Measurements from ENCODE around the gene TNFAIP2.
"Not testable (repeated sequence)": the region's sequence is repeated elsewhere in the genome, so short reads cannot be mapped to it uniquely, and the experiment has no call there.

TNFAIP2 gene

DNA sequence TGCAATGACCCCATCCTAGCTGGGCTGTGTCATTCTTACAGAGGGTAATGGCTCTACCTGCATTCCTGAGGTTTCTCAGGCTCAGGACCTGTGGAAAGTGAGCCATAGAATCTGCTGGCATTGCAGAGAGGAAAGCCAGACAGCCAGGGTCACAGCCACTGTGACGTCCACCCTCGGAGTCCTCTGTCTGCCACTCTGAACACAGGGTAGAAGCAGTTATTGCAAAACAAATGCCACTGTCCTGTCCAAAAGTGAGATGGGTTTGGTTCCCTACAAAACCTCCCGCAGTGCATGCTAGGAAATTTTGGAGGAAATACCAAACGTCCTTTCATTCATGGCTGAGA is 37.8 kb downstream of the TNFAIP2 start:
- Mint-ChIP-seq H3K9me3 (peaks cover 15% of the 10 kb centered on the region), H3K4me3 (no peak overlapping the region), H3K27me3 (ENCODE audit: low read depth, poor library complexity) (peaks cover 34% of the 10 kb centered on the region), H3K36me3 (ENCODE audit: low read depth) (no peaks in the 10 kb centered on the region), H3K4me1 (peaks cover 30% of the 10 kb centered on the region), H3K27ac (no peak overlapping the region)
- no peak for DNase-seq
- TF ChIP-seq, protein P1, sequence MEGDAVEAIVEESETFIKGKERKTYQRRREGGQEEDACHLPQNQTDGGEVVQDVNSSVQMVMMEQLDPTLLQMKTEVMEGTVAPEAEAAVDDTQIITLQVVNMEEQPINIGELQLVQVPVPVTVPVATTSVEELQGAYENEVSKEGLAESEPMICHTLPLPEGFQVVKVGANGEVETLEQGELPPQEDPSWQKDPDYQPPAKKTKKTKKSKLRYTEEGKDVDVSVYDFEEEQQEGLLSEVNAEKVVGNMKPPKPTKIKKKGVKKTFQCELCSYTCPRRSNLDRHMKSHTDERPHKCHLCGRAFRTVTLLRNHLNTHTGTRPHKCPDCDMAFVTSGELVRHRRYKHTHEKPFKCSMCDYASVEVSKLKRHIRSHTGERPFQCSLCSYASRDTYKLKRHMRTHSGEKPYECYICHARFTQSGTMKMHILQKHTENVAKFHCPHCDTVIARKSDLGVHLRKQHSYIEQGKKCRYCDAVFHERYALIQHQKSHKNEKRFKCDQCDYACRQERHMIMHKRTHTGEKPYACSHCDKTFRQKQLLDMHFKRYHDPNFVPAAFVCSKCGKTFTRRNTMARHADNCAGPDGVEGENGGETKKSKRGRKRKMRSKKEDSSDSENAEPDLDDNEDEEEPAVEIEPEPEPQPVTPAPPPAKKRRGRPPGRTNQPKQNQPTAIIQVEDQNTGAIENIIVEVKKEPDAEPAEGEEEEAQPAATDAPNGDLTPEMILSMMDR (IDR thresholded peaks at IDR 0.05), result no peak

DNA sequence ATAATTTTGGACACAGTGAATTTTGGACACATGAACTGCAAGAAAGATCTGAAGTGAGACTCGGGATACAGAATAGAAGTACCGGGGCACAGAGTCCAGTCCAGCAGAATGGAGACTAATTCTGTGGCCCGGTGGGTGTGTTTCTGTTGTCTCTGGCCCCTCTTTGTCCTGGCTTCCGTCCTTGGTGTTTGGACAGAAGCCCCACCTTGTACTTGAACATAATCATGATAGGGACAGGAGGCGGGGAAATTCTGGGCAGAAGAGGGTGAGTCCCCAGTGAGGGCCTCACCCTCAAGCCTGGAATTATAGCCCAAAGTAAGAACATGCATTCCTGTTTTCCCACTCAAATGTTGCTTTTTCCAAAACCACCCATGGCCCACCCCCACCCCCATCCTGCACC is 39.9 kb downstream of the TNFAIP2 start:
- TF ChIP-seq, protein P1 (IDR thresholded peaks at IDR 0.05), result no peak
- peaks cover 19% of the 10 kb centered on the region for H3K9me3 Mint-ChIP-seq
- H3K27ac Mint-ChIP-seq, result no peak overlapping the region
- DNase-seq, result no peak
- H3K4me3 Mint-ChIP-seq, result no peak overlapping the region
- H3K27me3 Mint-ChIP-seq (ENCODE audit: low read depth, poor library complexity), result peaks cover 38% of the 10 kb centered on the region
- peaks cover 8% of the 10 kb centered on the region for H3K4me1 Mint-ChIP-seq
- H3K36me3 Mint-ChIP-seq (ENCODE audit: low read depth), result no peaks in the 10 kb centered on the region

DNA sequence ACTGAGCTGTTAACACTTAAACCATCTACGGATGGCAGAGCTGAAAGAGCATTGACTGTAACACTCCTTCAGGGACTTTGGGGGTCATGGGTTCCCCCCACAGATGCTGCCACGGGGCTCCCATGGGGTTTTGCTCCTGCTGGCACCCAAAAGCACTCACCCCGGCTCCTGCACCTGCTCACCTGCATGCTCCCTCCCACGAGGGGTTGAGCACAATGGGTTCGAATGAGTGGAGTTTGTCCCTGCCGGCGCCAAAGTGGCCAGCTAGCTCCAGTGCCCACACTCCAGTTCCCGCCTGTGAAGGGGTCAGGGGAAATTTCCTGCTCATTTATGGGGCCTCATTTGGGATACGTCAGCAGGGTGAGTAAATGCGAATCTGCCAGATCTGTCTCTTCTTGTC is 40.7 kb downstream of the TNFAIP2 start:
- no peak overlapping the region for H3K27ac Mint-ChIP-seq
- peaks cover 6% of the 10 kb centered on the region for H3K4me1 Mint-ChIP-seq
- TF ChIP-seq, protein P1 (IDR thresholded peaks at IDR 0.05), result no peak
- no peak overlapping the region for H3K4me3 Mint-ChIP-seq
- H3K9me3 Mint-ChIP-seq, result peaks cover 27% of the 10 kb centered on the region
- DNase-seq, result no peak
- H3K27me3 Mint-ChIP-seq (ENCODE audit: low read depth, poor library complexity), result peaks cover 33% of the 10 kb centered on the region
- H3K36me3 Mint-ChIP-seq (ENCODE audit: low read depth), result no peaks in the 10 kb centered on the region

DNA sequence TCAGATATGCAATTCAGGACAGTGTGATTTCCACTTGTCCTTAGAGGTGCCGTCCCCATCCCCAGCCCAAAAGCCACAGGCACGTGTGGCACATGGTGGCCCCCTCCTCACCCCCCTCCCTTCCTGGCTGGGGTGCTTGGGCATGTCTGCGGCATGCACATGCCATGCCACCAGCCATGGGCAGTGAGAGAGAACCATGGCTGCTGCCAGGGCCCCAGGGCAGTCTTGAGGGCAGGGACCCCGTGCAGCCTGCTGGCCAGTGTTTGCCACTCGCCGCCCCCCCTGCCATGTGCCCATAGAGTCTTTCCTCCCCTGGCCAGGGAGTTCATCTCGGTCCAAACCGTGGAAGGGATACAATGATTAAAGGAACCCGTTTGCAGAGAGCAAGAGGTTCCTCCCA is 41.5 kb downstream of the TNFAIP2 start:
- Mint-ChIP-seq H3K9me3 (peaks cover 34% of the 10 kb centered on the region), H3K27me3 (ENCODE audit: low read depth, poor library complexity) (peaks cover 26% of the 10 kb centered on the region), H3K4me3 (no peak overlapping the region), H3K36me3 (ENCODE audit: low read depth) (no peaks in the 10 kb centered on the region), H3K27ac (no peak overlapping the region), H3K4me1 (peaks cover 6% of the 10 kb centered on the region)
- TF ChIP-seq, protein P1 (IDR thresholded peaks at IDR 0.05), result no peak
- DNase-seq, result no peak

DNA sequence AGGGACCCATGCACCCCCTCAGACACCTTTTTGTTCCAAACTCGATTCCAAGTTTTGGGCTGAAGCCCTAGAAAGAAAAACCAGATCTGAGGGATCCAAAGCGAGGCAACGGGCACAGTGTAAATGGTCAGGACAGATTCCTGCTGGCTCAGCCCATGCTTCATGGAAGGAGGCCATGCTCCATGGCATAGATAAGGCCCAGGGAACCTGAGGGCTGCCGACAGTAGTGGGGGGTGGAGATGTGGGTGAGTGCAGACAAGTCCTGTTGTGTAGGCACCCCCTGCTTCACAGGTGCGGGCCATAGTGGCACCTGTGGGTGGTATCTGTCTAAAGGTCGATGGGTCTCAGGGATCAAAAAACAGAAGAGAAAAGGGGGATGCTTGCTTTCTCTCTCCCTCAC is 42.1 kb downstream of the TNFAIP2 start:
- H3K27ac Mint-ChIP-seq, result no peak overlapping the region
- H3K36me3 Mint-ChIP-seq (ENCODE audit: low read depth), result peaks cover 4% of the 10 kb centered on the region
- no peak overlapping the region for H3K4me3 Mint-ChIP-seq
- TF ChIP-seq, protein P1 (IDR thresholded peaks at IDR 0.05), result no peak
- peaks cover 40% of the 10 kb centered on the region for H3K9me3 Mint-ChIP-seq
- peaks cover 6% of the 10 kb centered on the region for H3K4me1 Mint-ChIP-seq
- peaks cover 24% of the 10 kb centered on the region for H3K27me3 Mint-ChIP-seq (ENCODE audit: low read depth, poor library complexity)
- DNase-seq, result no peak

DNA sequence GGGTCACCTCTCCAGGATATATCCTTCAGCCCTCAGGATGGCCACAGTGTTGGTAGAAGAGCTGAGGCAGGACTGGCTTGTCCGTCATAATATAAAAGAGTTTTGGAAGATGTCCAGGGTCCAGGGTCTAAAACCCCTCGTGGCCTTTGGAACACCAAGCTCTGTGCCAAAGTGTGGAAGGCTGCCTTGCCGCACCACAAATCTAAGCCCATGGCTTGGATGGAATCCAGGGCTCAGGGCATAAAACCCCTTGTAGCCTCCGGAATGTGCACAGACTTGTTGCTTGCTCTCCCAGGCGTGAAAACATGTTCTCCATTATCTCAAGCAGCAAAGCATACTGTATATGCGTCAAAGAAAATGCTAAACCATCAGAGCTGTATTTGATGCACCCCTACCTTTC is 46.7 kb downstream of the TNFAIP2 start:
- Mint-ChIP-seq H3K4me3 (no peak overlapping the region), H3K9me3 (peaks cover 71% of the 10 kb centered on the region), H3K4me1 (no peaks in the 10 kb centered on the region), H3K27me3 (ENCODE audit: low read depth, poor library complexity) (peaks cover 16% of the 10 kb centered on the region), H3K36me3 (ENCODE audit: low read depth) (peaks cover 6% of the 10 kb centered on the region), H3K27ac (no peak overlapping the region)
- TF ChIP-seq, protein P1 (IDR thresholded peaks at IDR 0.05), result no peak
- no peak for DNase-seq

DNA sequence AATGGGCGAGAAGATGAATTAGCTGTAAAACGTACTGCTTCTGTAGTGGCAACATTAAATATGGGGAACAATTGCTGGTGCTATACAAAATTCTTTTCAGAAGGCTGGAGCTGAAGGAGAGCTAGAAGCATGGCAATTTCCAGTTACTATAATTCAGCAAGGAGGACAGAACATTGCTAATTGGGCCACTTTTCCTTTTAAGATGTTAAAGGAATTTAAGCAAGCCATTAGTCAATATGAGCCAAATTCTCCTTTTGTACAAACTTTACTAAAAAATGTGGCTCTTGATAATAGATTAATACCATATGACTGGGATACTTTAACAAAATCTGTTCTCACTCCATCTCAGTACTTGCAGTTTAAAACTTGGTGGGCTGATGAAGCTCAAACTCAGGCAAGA is 47.9 kb downstream of the TNFAIP2 start:
- H3K27me3 Mint-ChIP-seq (ENCODE audit: low read depth, poor library complexity); H3K36me3 Mint-ChIP-seq (ENCODE audit: low read depth); DNase-seq; H3K4me3 Mint-ChIP-seq; H3K27ac Mint-ChIP-seq; H3K4me1 Mint-ChIP-seq: not testable (repeated sequence)
- peaks cover 84% of the 10 kb centered on the region for H3K9me3 Mint-ChIP-seq
